UCSD-AML1 (cell line): Measurements from ENCODE around the gene ACER2.

Experiments
- DNase-seq: peaks from one replicate; lab custom pipeline; 2025; ENCODE audit not compliant: unreplicated experiment; lab: John Stamatoyannopoulos, UW

The ACER2 gene

GRCh38 chr9:19481971-19482404 lies 73.2 kb downstream of the ACER2 start:
- DNase-seq: no peak

GRCh38 chr9:19484699-19485098 lies 75.9 kb downstream of the ACER2 start:
- DNase-seq: no peak

DNA sequence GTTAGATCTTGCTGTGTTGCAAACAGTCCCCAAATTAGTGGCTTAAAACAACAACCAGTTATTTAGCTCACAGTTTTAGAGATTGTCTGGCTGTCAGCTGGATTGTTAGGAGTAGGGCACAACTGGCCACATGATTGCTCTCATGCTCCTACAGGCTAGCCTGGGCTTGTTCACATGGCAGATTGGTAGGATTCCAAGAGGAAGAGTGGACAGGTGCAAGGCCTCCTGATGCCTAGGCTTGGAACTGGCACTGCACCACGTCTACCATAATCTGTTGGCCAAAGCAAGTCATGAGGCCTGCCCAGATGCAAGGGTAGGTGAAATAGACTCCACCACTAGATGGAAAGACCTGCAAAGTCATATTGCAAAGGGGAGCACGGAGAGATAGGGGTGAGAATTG lies 76.4 kb downstream of the ACER2 start:
- no peak for DNase-seq

DNA sequence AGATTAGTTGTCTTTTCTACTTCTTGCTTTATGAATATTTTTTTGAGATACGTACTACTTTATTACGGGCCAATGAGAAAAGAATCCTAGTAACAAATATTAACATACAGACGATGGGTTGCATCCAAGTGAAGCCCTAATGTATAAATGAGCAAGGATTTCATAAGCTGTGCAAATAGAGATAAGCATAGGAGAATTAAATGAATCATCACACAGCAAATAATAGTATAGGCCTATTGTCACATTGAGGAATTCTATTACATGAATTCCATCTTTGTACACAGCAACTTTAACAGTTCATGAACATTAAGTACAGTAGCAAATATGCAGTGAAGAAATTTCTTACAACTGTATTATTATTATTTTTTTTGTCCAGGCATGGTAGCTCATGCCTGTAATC lies 78.0 kb downstream of the ACER2 start:
- no peak for DNase-seq

DNA sequence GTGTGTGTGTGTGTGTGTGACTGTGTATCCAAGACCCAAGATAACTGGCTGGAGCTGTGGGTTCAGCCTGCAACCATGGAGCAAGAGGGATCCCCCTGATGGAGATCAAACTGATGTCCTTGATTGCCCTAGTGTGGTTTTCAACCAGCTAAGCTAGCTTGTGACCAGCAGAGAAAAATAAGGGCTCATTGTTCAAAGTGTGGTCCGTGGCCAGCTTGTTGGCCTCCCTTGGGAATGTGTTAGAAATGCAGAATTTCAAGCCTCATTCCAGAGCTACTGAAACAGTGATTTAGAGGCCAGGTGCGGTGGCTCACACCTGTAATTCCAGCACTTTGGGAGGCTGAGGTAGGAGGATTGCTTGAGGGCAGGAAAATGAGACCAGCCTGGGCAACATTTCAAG lies 79.9 kb downstream of the ACER2 start:
- DNase-seq: no peak

DNA sequence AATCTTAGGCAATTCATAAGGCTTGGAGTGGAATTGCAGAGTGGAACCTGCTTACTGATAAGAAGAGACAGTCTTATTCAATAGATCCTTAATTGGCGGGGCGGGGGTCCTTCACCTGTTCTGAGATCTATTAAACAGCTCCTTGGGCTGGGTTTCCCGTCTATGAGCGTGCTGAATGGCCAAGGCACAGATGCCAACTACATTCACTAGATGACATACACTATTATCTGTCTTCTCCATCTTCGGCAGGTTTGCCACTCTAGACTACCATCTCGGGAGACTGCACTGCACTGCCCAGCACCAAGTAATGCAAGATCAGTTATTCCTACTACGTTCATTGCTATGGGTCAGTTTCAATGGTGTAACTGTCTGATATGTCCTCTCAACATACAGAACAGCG lies 81.5 kb downstream of the ACER2 start:
- no peak for DNase-seq

DNA sequence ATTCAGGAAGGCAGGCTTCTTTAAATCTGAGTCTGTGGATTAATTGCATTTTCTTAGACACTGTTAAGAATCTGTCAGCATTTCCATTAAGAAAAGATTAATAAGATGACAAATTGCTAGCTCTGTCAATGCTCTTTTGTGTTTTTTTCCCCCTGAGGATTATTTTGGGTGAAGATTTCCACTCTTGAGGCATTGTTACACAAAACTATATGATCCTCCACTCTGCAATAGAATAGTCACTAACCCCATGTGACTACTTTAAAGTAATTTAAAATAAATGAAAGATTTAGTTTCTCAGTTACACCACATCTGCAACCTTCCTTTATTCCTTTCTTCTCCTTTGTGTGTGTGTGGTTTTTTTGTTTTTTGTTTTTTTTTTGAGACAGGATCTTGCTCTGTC lies 82.0 kb downstream of the ACER2 start:
- DNase-seq: no peak

DNA sequence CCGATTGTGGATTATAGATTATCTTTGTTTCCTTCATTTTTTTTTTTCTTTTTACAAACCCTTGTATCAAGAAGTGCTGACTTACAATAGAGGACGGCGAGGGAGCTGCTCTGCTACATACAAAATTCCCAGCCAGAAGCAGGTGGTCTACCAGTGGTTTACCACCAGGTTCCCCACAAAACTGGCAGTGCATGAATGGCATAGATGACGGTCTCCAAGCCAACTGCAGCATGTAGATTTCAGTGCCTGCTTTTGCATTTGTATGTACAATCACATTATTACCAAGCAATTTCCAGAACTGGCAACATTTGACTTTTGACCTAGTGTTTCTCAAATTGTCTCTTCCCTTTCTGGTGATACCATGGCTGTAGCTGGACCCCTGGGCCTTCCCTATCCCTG lies 84.0 kb downstream of the ACER2 start:
- DNase-seq: no peak

GRCh38 chr9:19493174-19493811 lies 84.5 kb downstream of the ACER2 start:
- DNase-seq: peak; percentile 37

- DNase-seq: no peak
These were observed 85.1 kb downstream of the ACER2 start for GRCh38 chr9:19493876-19494275.

- no peak for DNase-seq
These were observed 86.6 kb downstream of the ACER2 start for GRCh38 chr9:19495186-19496028.

- DNase-seq: no peak
These were observed 87.7 kb downstream of the ACER2 start for GRCh38 chr9:19496321-19497050.

DNA sequence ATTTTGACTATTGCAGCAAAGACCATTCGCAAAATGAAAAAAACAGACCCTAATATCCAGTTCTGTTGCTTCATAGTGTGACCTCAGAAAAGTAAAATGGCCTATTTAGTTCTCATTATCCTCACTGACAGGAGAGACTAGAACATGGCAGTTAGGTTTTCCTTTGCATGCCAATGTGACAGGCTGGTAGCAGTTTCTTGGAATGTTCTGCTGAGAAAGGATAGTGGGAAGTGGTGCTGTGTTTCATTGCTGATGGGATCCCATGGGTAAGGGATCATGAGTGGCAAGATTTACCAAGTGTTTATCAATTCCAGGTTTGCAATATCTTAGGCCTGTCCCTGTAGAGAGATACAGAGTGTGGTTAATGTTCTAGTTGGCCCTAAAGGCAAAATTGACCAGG lies 88.5 kb downstream of the ACER2 start:
- no peak for DNase-seq

GRCh38 chr9:19498015-19498414 lies 89.2 kb downstream of the ACER2 start:
- no peak for DNase-seq
